OCI-LY3 (cell line): ENCODE results near the gene ZNF512.
"Not testable (repeated sequence)": the region's sequence is repeated elsewhere in the genome, so short reads cannot be mapped to it uniquely, and the experiment has no call there.

ENCODE experiments used
- H2AFZ ChIP-seq: fragments of 200-600, 300-600 bp; shearing (Covaris generic); 2 replicates; pipeline ENCODE4 v1.6.0; 2014; ENCODE audit warnings: antibody characterized with exemption, low read depth, low read length
- H3K27ac ChIP-seq: fragments of 200-600, 300-600 bp; sonication (generic); 2 replicates; pipeline ENCODE4 v1.5.1; 2014; ENCODE audit warnings: mild to moderate bottlenecking, low read length, moderate library complexity, mixed read lengths
- H3K27me3 ChIP-seq: fragments of 200-600, 300-600 bp; sonication (generic); 2 replicates; pipeline ENCODE4 v1.6.1; 2014; ENCODE audit warnings: low read depth, low read length, mixed read lengths
- H3K36me3 ChIP-seq: fragments of 200-600, 300-600 bp; sonication (generic); replicated peaks from 2 replicates; pipeline ENCODE3; 2014; ENCODE audit warnings: low read depth, low read length, mixed read lengths
- H3K4me1 ChIP-seq: fragments of 300-600, 200-600 bp; sonication (generic); 2 replicates; pipeline ENCODE4 v1.6.1; 2014; ENCODE audit warnings: low read length, mixed read lengths
- H3K4me2 ChIP-seq: fragments of 200-600, 300-600 bp; sonication (generic); 2 replicates; pipeline ENCODE4 v1.6.1; 2014; ENCODE audit warnings: low read length, mixed read lengths
- H3K4me3 ChIP-seq: fragments of 300-600, 200-600 bp; sonication (generic); 2 replicates; pipeline ENCODE4 v1.5.1; 2014; ENCODE audit warnings: antibody characterized with exemption, mild to moderate bottlenecking, low read length, moderate library complexity
- H3K79me2 ChIP-seq: fragments of 300-600, 200-600 bp; shearing (Covaris generic); 2 replicates; pipeline ENCODE4 v1.6.1; 2014; ENCODE audit warnings: mild to moderate bottlenecking, low read length, mixed read lengths
- H3K9ac ChIP-seq: fragments of 300-600, 200-600 bp; shearing (Covaris generic); 2 replicates; pipeline ENCODE4 v1.6.0; 2014; ENCODE audit warnings: mild to moderate bottlenecking, low read length, moderate library complexity
- H3K9me3 ChIP-seq: fragments of 200-600, 300-600 bp; shearing (Covaris generic); 2 replicates; pipeline ENCODE4 v1.6.1; 2014; ENCODE audit warnings: low read length, mixed read lengths; ENCODE audit not compliant: insufficient read depth
- H4K20me1 ChIP-seq: fragments of 200-600, 300-600 bp; sonication (generic); 2 replicates; pipeline ENCODE4 v1.6.1; 2016; ENCODE audit warnings: low read length, mixed read lengths; ENCODE audit not compliant: insufficient read depth
- EZH2phosphoT487 ChIP-seq: fragments of 200-600 bp; shearing (Covaris generic); IDR thresholded peaks from 2 replicates; pipeline ENCODE4 v1.6.1; 2018; ENCODE audit warnings: antibody characterized with exemption, mixed run types, low read depth
- TF ChIP-seq, protein P1 (sequence below): fragments of 200-600, 300-600 bp; sonication (generic); IDR thresholded peaks from 2 replicates; pipeline ENCODE4 v1.5.1; 2014; ENCODE audit warnings: antibody characterized with exemption, low read length, low read depth

Gene ZNF512

DNA sequence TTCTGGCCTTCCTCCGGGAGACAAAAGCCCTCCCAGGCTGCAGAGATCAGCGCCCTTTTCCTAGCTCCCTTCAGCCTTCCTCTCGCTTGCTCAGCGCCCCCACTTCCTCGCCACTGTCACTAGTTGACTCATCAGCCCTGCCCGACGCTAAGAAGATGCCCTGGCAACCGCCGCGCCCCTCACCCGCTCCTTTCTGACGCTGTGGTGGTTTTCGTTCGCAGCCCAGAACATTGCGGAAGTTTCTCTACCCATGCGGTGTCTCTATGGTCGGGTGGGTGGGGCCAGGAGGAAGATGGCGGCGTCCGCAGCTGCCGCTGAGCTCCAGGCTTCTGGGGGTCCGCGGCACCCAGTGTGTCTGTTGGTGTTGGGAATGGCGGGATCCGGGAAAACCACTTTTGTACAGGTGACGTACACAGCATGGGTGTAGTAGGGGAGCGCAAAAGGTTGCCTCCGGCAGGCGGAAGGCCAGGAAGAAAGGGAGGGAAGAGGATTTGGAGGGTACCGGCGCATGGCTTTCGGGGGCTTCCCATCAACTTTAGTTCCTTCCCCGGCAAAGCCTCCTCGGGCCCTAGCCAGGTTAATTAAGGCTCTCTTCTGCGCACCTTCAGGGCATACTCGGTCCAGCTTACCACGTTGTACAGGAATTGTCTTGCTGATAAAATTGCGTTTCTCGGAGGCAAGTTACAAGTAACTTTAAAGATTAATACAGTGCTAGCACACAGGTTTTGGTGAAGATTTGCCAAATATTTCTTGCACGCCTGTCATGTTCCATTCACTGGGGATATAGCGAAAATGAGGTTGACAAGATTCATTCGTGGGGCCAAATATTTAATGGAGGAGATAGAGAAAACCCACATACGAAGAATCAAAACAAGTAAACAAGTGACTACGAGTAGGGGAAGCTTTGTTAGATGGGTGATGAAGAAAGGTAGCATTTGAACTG is 46.2 kb downstream of the ZNF512 start, which contains the start of the genes CCDC121 and GPN1:
CCDC121 (minus strand) TSS at position 246 of the 943 bp plus-strand sequence. CDS start 1,213 bp downstream, outside the sequence.
GPN1 (plus strand) TSS at position 284 of the 943 bp plus-strand sequence; CDS start at position 293, 9 bp downstream.
- no peaks in the 10 kb centered on the region for H4K20me1 ChIP-seq
- TF ChIP-seq, protein P1, sequence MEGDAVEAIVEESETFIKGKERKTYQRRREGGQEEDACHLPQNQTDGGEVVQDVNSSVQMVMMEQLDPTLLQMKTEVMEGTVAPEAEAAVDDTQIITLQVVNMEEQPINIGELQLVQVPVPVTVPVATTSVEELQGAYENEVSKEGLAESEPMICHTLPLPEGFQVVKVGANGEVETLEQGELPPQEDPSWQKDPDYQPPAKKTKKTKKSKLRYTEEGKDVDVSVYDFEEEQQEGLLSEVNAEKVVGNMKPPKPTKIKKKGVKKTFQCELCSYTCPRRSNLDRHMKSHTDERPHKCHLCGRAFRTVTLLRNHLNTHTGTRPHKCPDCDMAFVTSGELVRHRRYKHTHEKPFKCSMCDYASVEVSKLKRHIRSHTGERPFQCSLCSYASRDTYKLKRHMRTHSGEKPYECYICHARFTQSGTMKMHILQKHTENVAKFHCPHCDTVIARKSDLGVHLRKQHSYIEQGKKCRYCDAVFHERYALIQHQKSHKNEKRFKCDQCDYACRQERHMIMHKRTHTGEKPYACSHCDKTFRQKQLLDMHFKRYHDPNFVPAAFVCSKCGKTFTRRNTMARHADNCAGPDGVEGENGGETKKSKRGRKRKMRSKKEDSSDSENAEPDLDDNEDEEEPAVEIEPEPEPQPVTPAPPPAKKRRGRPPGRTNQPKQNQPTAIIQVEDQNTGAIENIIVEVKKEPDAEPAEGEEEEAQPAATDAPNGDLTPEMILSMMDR = no peak
- no peak for TF ChIP-seq EZH2phosphoT487
- no peaks in the 10 kb centered on the region for H3K9me3 ChIP-seq
- peak within 1 kb of the TSS; percentile 87 for H3K4me3 ChIP-seq
- H3K79me2 ChIP-seq = peaks cover 11% of the 10 kb centered on the region
- H3K27ac ChIP-seq = peak within 1 kb of the TSS; percentile 31; the same call in 1 of the 2 replicates
- peak within 1 kb of the TSS; percentile 96 for H2AFZ ChIP-seq
- peak within 1 kb of the TSS; percentile 87 for H3K9ac ChIP-seq
- peaks cover 17% of the 10 kb centered on the region for H3K36me3 ChIP-seq
- H3K27me3 ChIP-seq = no peaks in the 10 kb centered on the region
- H3K4me2 ChIP-seq = peak within 1 kb of the TSS; percentile 92
- H3K4me1 ChIP-seq = peaks cover 15% of the 10 kb centered on the region

DNA sequence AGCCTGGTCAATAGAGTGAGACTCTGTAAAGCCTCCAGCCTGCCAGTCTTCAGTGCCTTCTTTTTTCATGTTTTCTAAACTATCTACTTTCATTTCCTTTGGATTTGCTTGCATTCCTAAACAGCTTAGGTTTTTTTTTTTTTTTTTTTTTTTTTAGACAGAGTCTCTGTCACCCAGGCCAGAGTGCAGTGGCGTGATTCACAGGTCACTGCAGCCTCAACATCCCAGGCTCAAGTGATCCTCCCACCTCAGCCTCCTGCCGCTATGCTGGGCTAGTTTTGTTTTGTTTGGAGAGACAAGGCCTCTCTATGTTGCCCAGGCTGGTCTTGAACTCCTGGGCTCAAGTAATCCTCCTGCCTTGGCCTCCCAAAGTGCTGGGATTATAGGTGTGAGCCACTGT is 47.4 kb downstream of the ZNF512 start:
- not testable (repeated sequence) for H3K9ac ChIP-seq, H2AFZ ChIP-seq, H4K20me1 ChIP-seq, H3K27me3 ChIP-seq, H3K4me2 ChIP-seq, H3K9me3 ChIP-seq, H3K4me3 ChIP-seq, H3K27ac ChIP-seq
- Histone ChIP-seq H3K79me2 (peaks cover 11% of the 10 kb centered on the region), H3K4me1 (peaks cover 15% of the 10 kb centered on the region), H3K36me3 (peaks cover 26% of the 10 kb centered on the region)

DNA sequence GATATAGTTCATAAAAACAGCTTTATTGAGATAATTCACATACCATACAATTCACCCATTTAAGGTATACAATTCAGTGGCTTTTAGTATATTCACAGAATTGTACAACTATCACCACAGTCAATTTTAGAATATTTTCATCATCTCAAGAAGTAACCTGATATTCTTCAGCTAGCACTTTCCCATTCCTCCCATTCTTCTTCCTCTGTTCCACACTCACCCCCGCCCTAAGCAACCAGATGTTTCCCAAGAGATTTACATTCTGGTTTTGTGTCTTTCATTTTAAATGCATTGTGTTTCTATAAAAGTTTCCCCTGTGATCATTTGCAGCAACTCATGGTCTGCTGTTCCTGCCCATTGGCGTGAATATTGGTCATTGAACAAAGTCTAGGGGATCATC is 51.4 kb downstream of the ZNF512 start:
- no peak overlapping the region for H3K4me3 ChIP-seq
- peaks cover 7% of the 10 kb centered on the region for H3K79me2 ChIP-seq
- H3K9me3 ChIP-seq = no peaks in the 10 kb centered on the region
- TF ChIP-seq, protein P1 = no peak
- no peak for TF ChIP-seq EZH2phosphoT487
- H2AFZ ChIP-seq = no peak overlapping the region
- H3K4me2 ChIP-seq = no peak overlapping the region
- H3K9ac ChIP-seq = no peak overlapping the region
- no peaks in the 10 kb centered on the region for H4K20me1 ChIP-seq
- peaks cover 29% of the 10 kb centered on the region for H3K36me3 ChIP-seq
- no peaks in the 10 kb centered on the region for H3K27me3 ChIP-seq
- H3K4me1 ChIP-seq = peaks cover 3% of the 10 kb centered on the region; the same call in 1 of the 2 replicates
- no peak overlapping the region for H3K27ac ChIP-seq

DNA sequence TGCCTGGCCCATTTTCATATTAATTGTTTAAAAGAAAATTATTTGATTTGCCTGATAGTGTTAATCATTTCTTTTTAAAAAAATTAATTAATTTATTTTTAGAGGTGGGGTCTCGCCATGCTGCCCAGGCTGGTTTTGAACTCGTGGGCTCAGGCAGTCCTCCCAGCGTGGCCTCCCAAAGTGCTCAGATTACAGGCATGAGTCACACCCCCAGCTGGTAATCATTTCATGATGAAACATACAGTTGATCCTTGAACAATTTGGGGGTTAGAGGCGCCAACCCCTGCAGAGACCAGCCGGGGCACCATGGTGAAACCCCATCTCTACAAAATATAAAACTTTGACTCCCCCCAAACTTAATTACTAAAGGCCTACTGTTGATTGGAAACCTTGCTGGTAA is 53.9 kb downstream of the ZNF512 start:
- H2AFZ ChIP-seq = no peak overlapping the region
- no peak overlapping the region for H3K27ac ChIP-seq
- H4K20me1 ChIP-seq = no peaks in the 10 kb centered on the region
- H3K79me2 ChIP-seq = no peaks in the 10 kb centered on the region
- H3K27me3 ChIP-seq = no peaks in the 10 kb centered on the region
- no peak for TF ChIP-seq EZH2phosphoT487
- TF ChIP-seq, protein P1 = no peak
- H3K9ac ChIP-seq = no peak overlapping the region
- H3K4me2 ChIP-seq = no peak overlapping the region
- no peaks in the 10 kb centered on the region for H3K9me3 ChIP-seq
- no peak overlapping the region for H3K4me3 ChIP-seq
- no peaks in the 10 kb centered on the region for H3K4me1 ChIP-seq
- peaks cover 21% of the 10 kb centered on the region for H3K36me3 ChIP-seq
